K562 (cell line): ENCODE measurements around the gene ZNF514. TPM values are rescaled to one million over a fixed set of nuclear protein-coding genes. Genes with fewer than 3 reads are reported as not detected.
A peak's percentile ranks its signal among the peaks of the same experiment; 100 is the strongest.

Source experiments
- ATF1 ChIP-seq, 2 experiments: fragments of 450-650 bp in 1 of 2; IDR thresholded peaks; 2 replicates each; pipeline ENCODE4 v1.6.1; 2016; ENCODE audit warnings: missing compliant biosample characterization in 1 of 2, missing genetic modification characterization in 1 of 2
- CBX2 ChIP-seq: fragments of 200-600 bp; sonication (generic); IDR thresholded peaks from one replicate; pipeline ENCODE4 v1.6.1; 2012; ENCODE audit warnings: mild to moderate bottlenecking, low read length, inconsistent platforms; ENCODE audit not compliant: insufficient read depth, poor library complexity, severe bottlenecking
- FOSL1 ChIP-seq: fragments of 200-800 bp; sonication (Bioruptor generic); conservative IDR thresholded peaks from 2 replicates; pipeline ENCODE4 v1.6.1; 2016; ENCODE audit warnings: missing genetic modification characterization, missing compliant biosample characterization
- HNRNPL ChIP-seq: fragments of 200-400 bp; formaldehyde crosslinking; IDR thresholded peaks from 2 replicates; pipeline ENCODE4 v1.6.1; 2017; ENCODE audit warnings: low read depth, mild to moderate bottlenecking, low read length
- MYNN ChIP-seq, 2 experiments: sonication (generic); formaldehyde crosslinking in 1 of 2; IDR thresholded peaks; 2 replicates each; pipeline versions ENCODE4 v1.5.0 to v1.6.1; 2016 to 2020; ENCODE audit warnings: antibody characterized with exemption in 1 of 2, missing genetic modification reagents in 1 of 2
- NFE2L1 ChIP-seq: fragments of 450-650 bp; IDR thresholded peaks from 2 replicates; pipeline ENCODE4 v1.6.1; 2016; ENCODE audit warnings: missing genetic modification characterization, low read depth, mild to moderate bottlenecking, missing compliant biosample characterization, moderate library complexity, borderline replicate concordance
- NR2C2 ChIP-seq, 2 experiments: fragments of 200-800 bp in 1 of 2; sonication (Bioruptor generic) in 1 of 2; sonication (generic) in 1 of 2; formaldehyde crosslinking in 1 of 2; IDR thresholded peaks; 2 replicates each; pipeline versions ENCODE4 v1.6.1 to v1.8.0; 2016 to 2022; ENCODE audit warnings: mild to moderate bottlenecking in 1 of 2, missing compliant biosample characterization in 1 of 2, missing genetic modification characterization in 1 of 2, missing genetic modification reagents in 1 of 2
- RERE ChIP-seq: sonication (generic); formaldehyde crosslinking; IDR thresholded peaks from 2 replicates; pipeline ENCODE4 v1.8.0; 2023; ENCODE audit warnings: missing genetic modification reagents, mild to moderate bottlenecking, borderline replicate concordance
- UBTF ChIP-seq, 2 experiments: IDR thresholded peaks; 2 replicates each; pipeline ENCODE4 v1.6.1; 2012; ENCODE audit warnings: improper control_type of control experiment in 2 of 2, low read depth in 2 of 2, low read length in 2 of 2, borderline replicate concordance in 1 of 2
- ZFP30 ChIP-seq: fragments of 250-450 bp; sonication (Bioruptor Pico); IDR thresholded peaks from 2 replicates; pipeline ENCODE4 v1.8.0; 2022; ENCODE audit warnings: moderate library complexity, mild to moderate bottlenecking, inconsistent platforms, borderline replicate concordance
- ZNF512 ChIP-seq: IDR thresholded peaks from 2 replicates; pipeline ENCODE4 v1.6.1; 2016; ENCODE audit warnings: missing genetic modification characterization, missing compliant biosample characterization
- ZNF79 ChIP-seq: fragments of 250-450 bp; sonication (Bioruptor Pico); IDR thresholded peaks from 2 replicates; pipeline ENCODE4 v1.4.0; 2020; ENCODE audit warnings: low read depth, mild to moderate bottlenecking, moderate library complexity
- ZNF830 ChIP-seq: fragments of 250-450 bp; sonication (Bioruptor Pico); IDR thresholded peaks from 2 replicates; pipeline ENCODE4 v1.5.0; 2021; ENCODE audit warnings: mild to moderate bottlenecking
- polyA plus RNA-seq, 8 experiments: library from polyadenylated mRNA; depleted of rRNA in 4 of 8; stranded (reverse) in 5 of 8; unstranded in 3 of 8; fragments of >200 nt; fragmentation: Nextera tagmentation in 2 of 8; fragmentation: Illumina TruSeq in 1 of 8; extraction: Ambion mirVana in 2 of 8; extraction: Trizol in 1 of 8; gene quantifications; 2 replicates each; pipeline versions ENCODE4 v1.2.1 to v1.2.3, GENCODE V29; 2011 to 2014; ENCODE audit warnings: inconsistent platforms in 1 of 8, missing spikeins in 1 of 8
- total RNA-seq, 7 experiments: library from RNA; depleted of rRNA in 6 of 7; stranded (reverse); fragments of >200 nt in 6 of 7; fragmentation: Illumina TruSeq in 2 of 7; extraction: Trizol in 2 of 7; gene quantifications; 2 replicates each; pipeline versions ENCODE4 v1.2.1 to v1.2.3, GENCODE V29; 2011 to 2021; ENCODE audit warnings: low replicate concordance in 1 of 7
- TF ChIP-seq, protein P1 (sequence below): fragments of 450-650 bp; conservative IDR thresholded peaks from 2 replicates; pipeline ENCODE4 v1.6.1; 2016; ENCODE audit warnings: missing genetic modification characterization, low read depth, mild to moderate bottlenecking, control low read depth, missing compliant biosample characterization

The ZNF514 gene
- total and polyA plus RNA-seq, 9 of the 15 experiments (the other 6 are each of a cell fraction or from before 2014, with no cell fraction given), result 7.5 to 17.7 (median 11.4) TPM

GRCh38 chr2:95165371-95166064, 5.9 kb upstream of the ZNF514 start, which contains the start of gene ZNF2 (continued):
- TF ChIP-seq, protein P1, sequence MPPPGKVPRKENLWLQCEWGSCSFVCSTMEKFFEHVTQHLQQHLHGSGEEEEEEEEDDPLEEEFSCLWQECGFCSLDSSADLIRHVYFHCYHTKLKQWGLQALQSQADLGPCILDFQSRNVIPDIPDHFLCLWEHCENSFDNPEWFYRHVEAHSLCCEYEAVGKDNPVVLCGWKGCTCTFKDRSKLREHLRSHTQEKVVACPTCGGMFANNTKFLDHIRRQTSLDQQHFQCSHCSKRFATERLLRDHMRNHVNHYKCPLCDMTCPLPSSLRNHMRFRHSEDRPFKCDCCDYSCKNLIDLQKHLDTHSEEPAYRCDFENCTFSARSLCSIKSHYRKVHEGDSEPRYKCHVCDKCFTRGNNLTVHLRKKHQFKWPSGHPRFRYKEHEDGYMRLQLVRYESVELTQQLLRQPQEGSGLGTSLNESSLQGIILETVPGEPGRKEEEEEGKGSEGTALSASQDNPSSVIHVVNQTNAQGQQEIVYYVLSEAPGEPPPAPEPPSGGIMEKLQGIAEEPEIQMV (tag), result no peak
- no peak for TF ChIP-seq ZFP30 (CRISPR knock-in tag)
- TF ChIP-seq FOSL1, result peak; percentile 29; the same call in 1 of the 2 replicates
- TF ChIP-seq NR2C2 (CRISPR knock-in tag; IDR thresholded peaks at IDR 0.05), result peak; percentile 60
- peak; percentile 85 for TF ChIP-seq NR2C2 (tag; IDR thresholded peaks at IDR 0.05)
- TF ChIP-seq ATF1 (CRISPR knock-in tag; IDR thresholded peaks at IDR 0.05), result peak; percentile 73; the same call in 1 of the 2 replicates
- peak; percentile 99 for TF ChIP-seq ATF1 (tag; IDR thresholded peaks at IDR 0.05)
- no peak for TF ChIP-seq ZNF79 (CRISPR knock-in tag)
- no peak for TF ChIP-seq MYNN (IDR thresholded peaks at IDR 0.05)
- no peak for TF ChIP-seq MYNN (CRISPR knock-in tag; IDR thresholded peaks at IDR 0.05)
- TF ChIP-seq UBTF (IDR thresholded peaks at IDR 0.05; ENCODE audit: borderline replicate concordance in 1 of 2, low read depth in 2 of 2, low read length in 2 of 2), result 0 out of 4 replicates have a peak, but pooled peaks of 1 of the 2 experiments have one; percentile 58
- TF ChIP-seq ZNF512, result no peak
- TF ChIP-seq RERE (CRISPR knock-in tag), result no peak
- TF ChIP-seq CBX2, result no peak
- no peak for TF ChIP-seq HNRNPL
- no peak for TF ChIP-seq ZNF830 (CRISPR knock-in tag)
- TF ChIP-seq NFE2L1 (tag), result no peak
